HEK293 (cell line): ENCODE data around the gene NAA80.
A peak's percentile ranks its signal among the peaks of the same experiment; 100 is the strongest.

Source experiments
- CTCF ChIA-PET: fragments of 350-600 bp; formaldehyde crosslinking; extraction: SDS; loops from one replicate; lab custom pipeline; 2021; ENCODE audit warnings: antibody characterized with exemption; lab: Yijun Ruan, JAX
- POLR2A ChIA-PET: fragments of 300-600 bp; formaldehyde crosslinking; extraction: SDS; loops from one replicate; lab custom pipeline; 2020; ENCODE audit warnings: antibody characterized with exemption, inconsistent platforms; lab: Yijun Ruan, JAX
- H3K27ac ChIP-seq: fragments of 200-500 bp; sonication (Bioruptor generic); 2 replicates; pipeline ENCODE4 v1.5.1; 2014; ENCODE audit warnings: low read depth, low read length, control low read depth, inconsistent platforms; ENCODE audit errors: extremely low read depth
- H3K36me3 ChIP-seq, 2 experiments: fragments of 200-500 bp in 1 of 2; sonication (Bioruptor generic) in 1 of 2; 1 replicate in 1 of 2; 2 replicates in 1 of 2; pipeline ENCODE4 v1.5.1; 2014 to 2017; ENCODE audit warnings: inconsistent platforms in 2 of 2, low read length in 2 of 2; ENCODE audit not compliant: control insufficient read depth in 2 of 2, insufficient read depth in 1 of 2
- H3K4me1 ChIP-seq: fragments of 200-500 bp; sonication (Bioruptor generic); 2 replicates; pipeline ENCODE4 v1.5.1; 2014; ENCODE audit warnings: mild to moderate bottlenecking, low read length, inconsistent platforms; ENCODE audit not compliant: control insufficient read depth, insufficient read depth
- H3K4me3 ChIP-seq: 2 replicates; pipeline ENCODE4 v1.5.1; 2011; ENCODE audit warnings: low read depth, mild to moderate bottlenecking, control low read depth, low read length, moderate library complexity
- H3K9me3 ChIP-seq: fragments of 200-500 bp; sonication (Bioruptor generic); 2 replicates; pipeline ENCODE4 v1.5.1; 2014; ENCODE audit warnings: low read depth, low read length, inconsistent platforms; ENCODE audit not compliant: control insufficient read depth, insufficient read depth
- ZBTB11 ChIP-seq: fragments of 450-650 bp; formaldehyde crosslinking; conservative IDR thresholded peaks from 2 replicates; pipeline ENCODE4 v1.5.1; 2016; ENCODE audit warnings: low read depth, missing biosample characterization, missing genetic modification characterization
- ZBTB17 ChIP-seq: fragments of 450-650 bp; formaldehyde crosslinking; IDR thresholded peaks from 2 replicates; pipeline ENCODE4 v1.5.1; 2016; ENCODE audit warnings: missing biosample characterization, missing genetic modification characterization
- ZBTB20 ChIP-seq: fragments of 450-650 bp; formaldehyde crosslinking; IDR thresholded peaks from 2 replicates; pipeline ENCODE4 v1.5.1; 2016; ENCODE audit warnings: missing biosample characterization, missing genetic modification characterization
- ZNF214 ChIP-seq: fragments of 450-650 bp; formaldehyde crosslinking; IDR thresholded peaks from 2 replicates; pipeline ENCODE4 v1.5.1; 2017; ENCODE audit warnings: missing biosample characterization, mild to moderate bottlenecking, missing genetic modification characterization, borderline replicate concordance
- ZNF394 ChIP-seq: fragments of 450-650 bp; formaldehyde crosslinking; IDR thresholded peaks from 2 replicates; pipeline ENCODE4 v1.5.1; 2016; ENCODE audit warnings: missing biosample characterization, missing genetic modification characterization, mild to moderate bottlenecking, moderate library complexity, borderline replicate concordance
- ZNF518A ChIP-seq: fragments of 450-650 bp; formaldehyde crosslinking; conservative IDR thresholded peaks from 2 replicates; pipeline ENCODE4 v1.5.1; 2016; ENCODE audit warnings: low read depth, missing biosample characterization, missing genetic modification characterization
- ZNF521 ChIP-seq: fragments of 450-650 bp; formaldehyde crosslinking; IDR thresholded peaks from 2 replicates; pipeline ENCODE4 v1.5.1; 2017; ENCODE audit warnings: missing biosample characterization, mild to moderate bottlenecking, missing genetic modification characterization
- ZNF548 ChIP-seq: fragments of 450-650 bp; formaldehyde crosslinking; IDR thresholded peaks from 2 replicates; pipeline ENCODE4 v1.5.1; 2016; ENCODE audit warnings: missing biosample characterization, missing genetic modification characterization
- ZNF600 ChIP-seq: fragments of 450-650 bp; formaldehyde crosslinking; IDR thresholded peaks from 2 replicates; pipeline ENCODE4 v1.5.1; 2016; ENCODE audit warnings: missing biosample characterization, missing genetic modification characterization
- ZNF660 ChIP-seq: fragments of 450-650 bp; IDR thresholded peaks from 2 replicates; pipeline ENCODE4 v1.5.1; 2018; ENCODE audit warnings: missing biosample characterization, mild to moderate bottlenecking, missing genetic modification characterization
- ZNF76 ChIP-seq: fragments of 450-650 bp; formaldehyde crosslinking; IDR thresholded peaks from 2 replicates; pipeline ENCODE4; 2016; ENCODE audit warnings: low read depth, missing biosample characterization, missing genetic modification characterization, borderline replicate concordance

Gene NAA80

DNA sequence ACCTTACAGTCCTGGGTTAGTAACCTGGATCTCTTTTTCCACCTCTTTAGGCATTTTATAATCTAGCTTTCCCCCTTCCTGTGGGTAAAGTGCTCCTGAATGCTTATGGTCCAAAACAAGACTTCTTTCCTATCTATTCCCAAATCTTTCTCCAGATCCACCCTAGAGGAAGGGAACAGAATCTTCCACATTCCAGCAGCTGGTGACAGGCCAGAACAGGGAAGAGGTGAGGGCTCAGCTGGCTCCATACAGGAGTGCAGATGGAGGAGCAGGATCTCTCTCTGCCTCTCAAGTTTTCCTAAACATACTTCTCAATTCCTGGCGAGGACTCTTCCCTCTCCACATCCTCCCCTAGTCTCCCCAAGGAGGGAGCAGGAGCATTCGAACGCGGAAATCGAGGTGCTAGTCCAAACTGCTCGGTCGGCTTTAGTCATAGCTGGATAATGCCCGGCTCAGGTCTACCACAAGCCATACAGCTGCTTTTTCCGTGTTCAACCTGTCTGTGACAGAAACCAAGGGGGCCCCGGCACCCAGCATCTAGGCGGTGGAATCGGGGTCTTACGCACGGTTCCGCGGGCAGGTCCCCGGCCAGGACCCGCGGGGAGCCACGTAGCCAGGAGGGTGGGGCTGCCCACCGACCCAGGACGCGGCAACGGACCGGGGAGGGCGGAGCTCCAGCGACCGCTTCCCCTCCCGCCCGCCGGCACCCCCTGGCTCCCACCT, 37.4 kb upstream of the NAA80 start (continued):
- TF ChIP-seq ZBTB11 (tag by site-specific recombination), result 0 out of 2 replicates have a peak, but pooled peaks have one; percentile 17
- peak; percentile 99 for TF ChIP-seq ZBTB20 (tag by site-specific recombination)
- TF ChIP-seq ZNF521 (tag by site-specific recombination), result no peak
- no peak for TF ChIP-seq ZNF660 (tag by site-specific recombination)
- 0 out of 2 replicates have a peak, but pooled peaks have one; percentile 13 for TF ChIP-seq ZNF76 (tag by site-specific recombination)
- no peak for TF ChIP-seq ZNF394 (tag by site-specific recombination)
- no peak for TF ChIP-seq ZNF548 (tag by site-specific recombination)
- TF ChIP-seq ZNF214 (tag by site-specific recombination), result no peak

DNA sequence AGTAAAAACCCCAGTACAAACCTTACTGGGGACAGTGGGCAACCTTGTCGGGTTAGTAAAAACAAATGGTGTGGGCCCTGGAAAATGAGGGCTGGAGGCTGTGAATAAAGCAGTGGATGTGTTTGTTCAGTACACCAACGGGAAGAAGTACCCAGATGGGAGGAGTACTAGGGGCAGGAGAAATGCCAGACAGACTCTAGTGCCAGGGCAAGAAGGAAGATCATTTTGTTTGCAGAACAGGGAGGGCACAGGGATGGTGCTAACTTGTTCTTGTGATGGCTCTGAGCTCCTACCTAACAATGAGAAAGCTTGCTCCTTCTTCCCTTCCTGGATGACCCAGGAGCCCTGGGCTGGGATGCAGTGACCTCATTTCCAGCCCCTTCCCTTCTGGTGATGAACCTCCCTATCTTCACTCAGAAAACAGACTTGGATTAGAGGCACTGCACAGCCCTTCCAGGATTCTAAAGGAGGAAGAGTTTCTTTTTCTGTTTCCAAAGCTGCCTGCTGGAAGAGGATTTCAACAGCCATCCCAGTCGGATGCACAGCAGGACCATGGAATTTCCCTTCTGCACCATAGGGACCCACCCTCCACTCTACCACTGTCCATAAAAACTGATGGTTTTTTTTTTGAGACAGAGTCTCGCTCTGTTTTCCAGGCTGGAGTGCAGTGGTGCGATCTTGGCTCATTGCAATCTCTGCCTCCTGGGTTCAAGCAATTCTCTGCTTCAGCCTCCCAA, 35.3 kb upstream of the NAA80 start:
- CTCF ChIA-PET, result interaction anchor here (1.0 to 1.6 kb wide), 2 partner anchors 11 to 209 kb away, joined by 4 to 5 read pairs; no protein-coding TSS in a partner anchor
- Histone ChIP-seq H3K27ac (no peak overlapping the region), H3K4me3 (no peak overlapping the region), H3K4me1 (no peaks in the 10 kb centered on the region; the same call in 1 of the 2 replicates), H3K9me3 (no peaks in the 10 kb centered on the region), H3K36me3 (peaks cover 3 to 51% of the 10 kb centered on the region in 2 experiments)
- no peak for TF ChIP-seq ZNF518A
- TF ChIP-seq ZBTB17 (tag by site-specific recombination), result no peak
- TF ChIP-seq ZNF600, result 0 out of 2 replicates have a peak, but pooled peaks have one; percentile 11
- POLR2A ChIA-PET, result interaction anchor here (0.9 to 2.2 kb wide), 2 partner anchors 35 to 70 kb away, joined by 3 to 4 read pairs; partner anchors contain the start of genes HYAL3 and NAA80
